GM18498 (cell line): Measurements from ENCODE around the gene ASB12.

ENCODE experiments used
- ATAC-seq: cut with Tn5 transposase; IDR thresholded peaks from one replicate; pipeline ENCODE4 v1.9.1; 2021; ENCODE audit warnings: mild to moderate bottlenecking, moderate library complexity; ENCODE audit not compliant: unreplicated experiment

Gene ASB12

GRCh38 chrX:64187762-64188150, 42.7 kb downstream of the ASB12 start:
- no peak for ATAC-seq

- no peak for ATAC-seq
These were observed 43.2 kb downstream of the ASB12 start for GRCh38 chrX:64186974-64187761.

- no peak for ATAC-seq
These were observed 46.0 kb downstream of the ASB12 start for GRCh38 chrX:64184396-64184795.

GRCh38 chrX:64182208-64182607, 48.2 kb downstream of the ASB12 start:
- ATAC-seq = no peak

- no peak for ATAC-seq
These were observed 53.5 kb downstream of the ASB12 start for GRCh38 chrX:64176876-64177275.
